Mesenchymal stem cell (in vitro differentiated cells and primary cell): ENCODE results near the gene ATP2B3.

Experiments used
- DNase-seq: peaks from one replicate; pipeline ENCODE4 v3.0.0-alpha.2; 2013
- H2AFZ ChIP-seq: one replicate; pipeline ENCODE4 v1.6.1; 2013; ENCODE audit warnings: low read depth, mild to moderate bottlenecking, control low read depth, inconsistent platforms, low read length, moderate library complexity
- H2AK5ac ChIP-seq: 2 replicates; pipeline ENCODE4 v1.6.1; 2013; ENCODE audit warnings: low read length, moderate library complexity, mild to moderate bottlenecking, inconsistent platforms; ENCODE audit not compliant: severe bottlenecking
- H2BK120ac ChIP-seq: one replicate; pipeline ENCODE4 v1.6.1; 2013; ENCODE audit warnings: low read depth, mild to moderate bottlenecking, inconsistent platforms, low read length, moderate library complexity
- H2BK12ac ChIP-seq, 2 experiments: one replicate each; pipeline ENCODE4 v1.6.1; 2013; ENCODE audit warnings: inconsistent platforms in 2 of 2, low read length in 2 of 2, mild to moderate bottlenecking in 2 of 2, moderate library complexity in 2 of 2, control low read depth in 1 of 2
- H2BK15ac ChIP-seq: one replicate; pipeline ENCODE4 v1.6.1; 2013; ENCODE audit warnings: mild to moderate bottlenecking, low read depth, inconsistent platforms; ENCODE audit not compliant: poor library complexity, severe bottlenecking
- H2BK5ac ChIP-seq: 2 replicates; pipeline ENCODE4 v1.6.1; 2013; ENCODE audit warnings: low read depth, mild to moderate bottlenecking, low read length, control low read depth, inconsistent platforms; ENCODE audit not compliant: poor library complexity, severe bottlenecking
- H3K14ac ChIP-seq, 2 experiments: one replicate each; pipeline ENCODE4 v1.6.1; 2013; ENCODE audit warnings: inconsistent platforms in 2 of 2, low read length in 2 of 2, control low read depth in 1 of 2, mild to moderate bottlenecking in 1 of 2, moderate library complexity in 1 of 2
- H3K18ac ChIP-seq, 2 experiments: one replicate each; pipeline ENCODE4 v1.6.1; 2013; ENCODE audit warnings: inconsistent platforms in 2 of 2, low read length in 2 of 2, control low read depth in 1 of 2, low read depth in 1 of 2, mild to moderate bottlenecking in 1 of 2
- H3K23ac ChIP-seq, 2 experiments: one replicate each; pipeline ENCODE4 v1.6.1; 2013; ENCODE audit warnings: inconsistent platforms in 2 of 2, low read length in 2 of 2, mild to moderate bottlenecking in 2 of 2, moderate library complexity in 2 of 2, control low read depth in 1 of 2
- H3K27ac ChIP-seq: 2 replicates; pipeline ENCODE4 v1.5.1; 2013; ENCODE audit warnings: mild to moderate bottlenecking, moderate library complexity, low read length, control low read depth, inconsistent platforms; ENCODE audit not compliant: poor library complexity, severe bottlenecking
- H3K27me3 ChIP-seq, 2 experiments: 2 replicates each; pipeline versions ENCODE4 v1.6.1 to v1.7.0; 2013; ENCODE audit warnings: low read length in 2 of 2, mild to moderate bottlenecking in 2 of 2, moderate library complexity in 2 of 2, control low read depth in 1 of 2, inconsistent platforms in 1 of 2; ENCODE audit not compliant: control insufficient read depth in 1 of 2, insufficient read depth in 1 of 2
- H3K36me3 ChIP-seq, 2 experiments: 2 replicates each; pipeline versions ENCODE4 v1.6.1 to v1.7.0; 2013; ENCODE audit warnings: low read length in 2 of 2, control low read depth in 1 of 2, inconsistent platforms in 1 of 2, low read depth in 1 of 2, mild to moderate bottlenecking in 1 of 2; ENCODE audit not compliant: insufficient read depth in 2 of 2, control insufficient read depth in 1 of 2
- H3K4ac ChIP-seq, 2 experiments: one replicate each; pipeline ENCODE4 v1.6.1; 2013; ENCODE audit warnings: inconsistent platforms in 2 of 2, low read length in 2 of 2, mild to moderate bottlenecking in 2 of 2, moderate library complexity in 2 of 2, control low read depth in 1 of 2, low read depth in 1 of 2
- H3K4me1 ChIP-seq: 2 replicates; pipeline ENCODE4 v1.6.1; 2013; ENCODE audit warnings: low read depth, low read length, control low read depth; ENCODE audit not compliant: control insufficient read depth, insufficient read depth
- H3K4me2 ChIP-seq: 2 replicates; pipeline ENCODE4 v1.6.1; 2013; ENCODE audit warnings: low read length, mild to moderate bottlenecking, inconsistent platforms; ENCODE audit not compliant: poor library complexity, severe bottlenecking
- H3K4me3 ChIP-seq, 2 experiments: 2 replicates each; pipeline versions ENCODE4 v1.5.1 to v1.7.0; 2013; ENCODE audit warnings: low read length in 2 of 2, mild to moderate bottlenecking in 2 of 2, control low read depth in 1 of 2, low read depth in 1 of 2; ENCODE audit not compliant: insufficient read depth in 1 of 2
- H3K79me1 ChIP-seq: replicated peaks from 2 replicates; pipeline ENCODE4 v1.6.1; 2013; ENCODE audit warnings: mild to moderate bottlenecking, control low read depth, low read length, inconsistent platforms; ENCODE audit not compliant: poor library complexity, severe bottlenecking
- H3K9ac ChIP-seq: 2 replicates; pipeline ENCODE4 v1.7.0; 2013; ENCODE audit warnings: mild to moderate bottlenecking, low read length, moderate library complexity
- H3K9me3 ChIP-seq: 2 replicates; pipeline ENCODE4 v1.7.0; 2013; ENCODE audit warnings: mild to moderate bottlenecking, low read length; ENCODE audit not compliant: control insufficient read depth
- H4K8ac ChIP-seq: one replicate; pipeline ENCODE4 v1.6.1; 2013; ENCODE audit warnings: inconsistent platforms, mild to moderate bottlenecking, low read length, moderate library complexity
- H4K91ac ChIP-seq: one replicate; pipeline ENCODE4 v1.6.1; 2013; ENCODE audit warnings: mild to moderate bottlenecking, low read length, inconsistent platforms
- WGBS: methylation state at CpG from one replicate; pipeline ENCODE4 v1.1.7; 2013; ENCODE audit warnings: mixed read lengths; 5-methylcytosine and 5-hydroxymethylcytosine counted together

Gene ATP2B3

GRCh38 chrX:153474718-153475117, 42.7 kb upstream of the ATP2B3 start:
- 2% methylated on average over 11 of the region's 59 CpGs for WGBS
- DNase-seq, result peak; percentile 54
- Histone ChIP-seq H3K27ac (no peak overlapping the region), H3K14ac (peak overlapping the region in 1 of 2 experiments; percentile 20), H2BK12ac (peak overlapping the region in 1 of 2 experiments; percentile 54), H3K23ac (no peak overlapping the region), H3K36me3 (no peaks in the 10 kb centered on the region), H2BK15ac (no peak overlapping the region), H3K4me2 (no peak overlapping the region), H2AK5ac (no peak overlapping the region), H3K4me3 (peak overlapping the region in 1 of 2 experiments; percentile 47), H2BK120ac (peak overlapping the region; percentile 49), H3K4me1 (peaks cover 25% of the 10 kb centered on the region), H4K8ac (peak overlapping the region; percentile 54), H2AFZ (no peak overlapping the region), H3K9me3 (no peaks in the 10 kb centered on the region), H3K4ac (no peak overlapping the region), H3K27me3 (peaks cover 0 to 4% of the 10 kb centered on the region in 2 experiments), H3K18ac (peak overlapping the region in 1 of 2 experiments; percentile 80), H3K79me1 (peaks cover 3% of the 10 kb centered on the region), H2BK5ac (no peak overlapping the region), H3K9ac (no peak overlapping the region), H4K91ac (peak overlapping the region; percentile 68)

DNA sequence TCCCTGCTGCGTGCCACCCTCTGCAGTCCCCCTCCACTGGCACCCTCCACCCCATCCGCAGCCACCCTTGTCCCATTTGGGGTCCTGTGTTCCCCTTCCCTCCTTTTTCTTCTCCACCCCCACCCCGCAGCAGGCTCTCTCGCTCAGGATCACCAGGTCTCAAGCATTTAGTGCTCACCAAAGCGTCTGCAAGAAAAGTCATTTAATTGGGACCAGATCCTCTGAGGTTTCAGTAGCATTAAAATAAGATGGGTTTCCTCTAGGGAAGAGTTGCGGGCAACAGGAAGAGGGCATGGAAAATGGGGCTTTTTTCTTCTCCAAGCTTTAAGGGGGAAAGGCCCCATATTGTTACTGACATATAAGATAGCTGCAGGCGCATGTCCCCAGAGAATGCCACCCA, 42.2 kb upstream of the ATP2B3 start:
- Histone ChIP-seq H3K79me1 (no peaks in the 10 kb centered on the region), H3K27me3 (peaks cover 0 to 4% of the 10 kb centered on the region in 2 experiments), H3K14ac (peak overlapping the region in 1 of 2 experiments; percentile 20), H3K36me3 (no peaks in the 10 kb centered on the region), H2BK15ac (no peak overlapping the region), H3K4me1 (peaks cover 25% of the 10 kb centered on the region), H2AK5ac (no peak overlapping the region), H4K91ac (peak overlapping the region; percentile 68), H2BK12ac (peak overlapping the region in 1 of 2 experiments; percentile 54), H2BK5ac (no peak overlapping the region), H4K8ac (peak overlapping the region; percentile 54), H3K4ac (peak overlapping the region in 1 of 2 experiments; percentile 8), H2AFZ (no peak overlapping the region), H3K18ac (peak overlapping the region; percentile 33 to 80), H3K27ac (no peak overlapping the region), H2BK120ac (peak overlapping the region; percentile 49), H3K4me2 (no peak overlapping the region), H3K23ac (no peak overlapping the region), H3K9ac (no peak overlapping the region), H3K4me3 (peak overlapping the region in 1 of 2 experiments; percentile 47), H3K9me3 (no peaks in the 10 kb centered on the region)
- 83% methylated on average over 7 of the region's 7 CpGs for WGBS
- no peak for DNase-seq

GRCh38 chrX:153475751-153476281, 41.6 kb upstream of the ATP2B3 start:
- Histone ChIP-seq H3K27me3 (peaks cover 0 to 4% of the 10 kb centered on the region in 2 experiments), H3K27ac (no peak overlapping the region), H2BK120ac (no peak overlapping the region), H3K36me3 (no peaks in the 10 kb centered on the region), H3K4me2 (no peak overlapping the region), H3K23ac (no peak overlapping the region), H4K91ac (no peak overlapping the region), H3K9ac (no peak overlapping the region), H3K4me1 (peaks cover 25% of the 10 kb centered on the region), H2BK12ac (no peak overlapping the region), H2AFZ (no peak overlapping the region), H3K4ac (no peak overlapping the region), H3K4me3 (no peak overlapping the region), H4K8ac (no peak overlapping the region), H3K79me1 (no peaks in the 10 kb centered on the region), H2AK5ac (no peak overlapping the region), H2BK5ac (no peak overlapping the region), H3K18ac (peak overlapping the region in 1 of 2 experiments; percentile 57), H3K9me3 (no peaks in the 10 kb centered on the region), H3K14ac (no peak overlapping the region), H2BK15ac (no peak overlapping the region)
- no peak for DNase-seq
- WGBS, result 89% methylated on average over 11 of the region's 11 CpGs

- no peaks in the 10 kb centered on the region for H3K79me1 ChIP-seq
- peak overlapping the region in 1 of 2 experiments; percentile 24 for H3K4me3 ChIP-seq
- no peak overlapping the region for H2AK5ac ChIP-seq
- H2AFZ ChIP-seq, result no peak overlapping the region
- peak overlapping the region; percentile 75 for H4K8ac ChIP-seq
- H2BK15ac ChIP-seq, result peak overlapping the region; percentile 19
- peak overlapping the region; percentile 69 for H4K91ac ChIP-seq
- H3K9ac ChIP-seq, result peak overlapping the region; percentile 9
- H3K4me1 ChIP-seq, result peaks cover 16% of the 10 kb centered on the region
- no peaks in the 10 kb centered on the region for H3K9me3 ChIP-seq
- H3K4ac ChIP-seq, result no peak overlapping the region
- H3K27me3 ChIP-seq, result peaks cover 0 to 4% of the 10 kb centered on the region in 2 experiments
- H2BK5ac ChIP-seq, result no peak overlapping the region
- no peak for DNase-seq
- no peak overlapping the region for H3K23ac ChIP-seq
- WGBS, result 44% methylated on average over 9 of the region's 16 CpGs
- H3K18ac ChIP-seq, result peak overlapping the region; percentile 32 to 33
- no peak overlapping the region for H3K14ac ChIP-seq
- no peak overlapping the region for H2BK12ac ChIP-seq
- no peaks in the 10 kb centered on the region for H3K36me3 ChIP-seq
- H3K27ac ChIP-seq, result no peak overlapping the region
- H3K4me2 ChIP-seq, result no peak overlapping the region
- peak overlapping the region; percentile 49 for H2BK120ac ChIP-seq
These were observed 40.6 kb upstream of the ATP2B3 start for GRCh38 chrX:153476666-153477363.
